KMS-11 (cell line): ENCODE data around the gene OGG1.

ENCODE experiments used
- H2AFZ ChIP-seq: fragments of 200-600 bp; sonication (generic); 2 replicates; pipeline ENCODE4 v1.6.1; 2016; ENCODE audit warnings: antibody characterized with exemption, mixed run types, low read depth
- H3K27ac ChIP-seq: fragments of 200-600 bp; sonication (generic); 2 replicates; pipeline ENCODE4 v1.6.1; 2016; ENCODE audit warnings: mild to moderate bottlenecking, mixed run types
- H3K27me3 ChIP-seq: fragments of 200-600 bp; sonication (generic); 2 replicates; pipeline ENCODE4 v1.6.1; 2017; ENCODE audit warnings: mild to moderate bottlenecking, low read depth, mixed run types, moderate library complexity; ENCODE audit not compliant: insufficient read depth
- H3K36me3 ChIP-seq: fragments of 200-600 bp; sonication (generic); 2 replicates; pipeline ENCODE4 v1.6.1; 2017; ENCODE audit warnings: mild to moderate bottlenecking, mixed run types; ENCODE audit not compliant: insufficient read depth
- H3K4me1 ChIP-seq: fragments of 200-600 bp; sonication (generic); 2 replicates; pipeline ENCODE4 v1.6.1; 2016; ENCODE audit warnings: mild to moderate bottlenecking, low read depth, mixed run types; ENCODE audit not compliant: poor library complexity, severe bottlenecking
- H3K4me2 ChIP-seq: fragments of 200-600 bp; sonication (generic); 2 replicates; pipeline ENCODE4 v1.7.0; 2016; ENCODE audit warnings: mild to moderate bottlenecking, mixed run types
- H3K4me3 ChIP-seq: fragments of 200-600 bp; sonication (generic); IDR thresholded peaks from 2 replicates; pipeline ENCODE4 v1.6.1; 2017; ENCODE audit warnings: low read depth, low read length, mixed read lengths; ENCODE audit not compliant: insufficient read depth
- H3K79me2 ChIP-seq: fragments of 200-600 bp; sonication (generic); 2 replicates; pipeline ENCODE4 v1.6.1; 2016; ENCODE audit warnings: low read depth, mixed run types; ENCODE audit not compliant: insufficient read depth
- H3K9ac ChIP-seq: fragments of 200-600 bp; sonication (generic); 2 replicates; pipeline ENCODE4 v1.6.1; 2016; ENCODE audit warnings: mild to moderate bottlenecking, mixed run types
- H4K20me1 ChIP-seq: fragments of 200-600 bp; sonication (generic); 2 replicates; pipeline ENCODE4 v1.6.1; 2016; ENCODE audit warnings: mild to moderate bottlenecking, mixed run types; ENCODE audit not compliant: insufficient read depth
- CTCF ChIP-seq: fragments of 200-600 bp; sonication (generic); conservative IDR thresholded peaks from 2 replicates; pipeline ENCODE4 v1.6.1; 2017; ENCODE audit warnings: low read depth, mild to moderate bottlenecking, antibody characterized with exemption, low read length, moderate library complexity, mixed read lengths

OGG1 gene

GRCh38 chr3:9754678-9755077, 4.9 kb downstream of the OGG1 start:
- Histone ChIP-seq H3K4me1 (no peaks in the 10 kb centered on the region), H3K36me3 (no peaks in the 10 kb centered on the region), H3K4me2 (no peak overlapping the region), H3K79me2 (no peaks in the 10 kb centered on the region), H3K9ac (no peak overlapping the region), H3K27ac (no peak overlapping the region), H4K20me1 (no peaks in the 10 kb centered on the region), H2AFZ (no peak overlapping the region), H3K27me3 (no peaks in the 10 kb centered on the region), H3K4me3 (no peak overlapping the region)
- no peak for TF ChIP-seq CTCF

- no peak for TF ChIP-seq CTCF
- H3K27me3 ChIP-seq: no peaks in the 10 kb centered on the region
- H4K20me1 ChIP-seq: no peaks in the 10 kb centered on the region
- H3K36me3 ChIP-seq: no peaks in the 10 kb centered on the region
- no peak overlapping the region for H3K9ac ChIP-seq
- H3K4me1 ChIP-seq: no peaks in the 10 kb centered on the region
- no peak overlapping the region for H3K4me2 ChIP-seq
- no peak overlapping the region for H3K27ac ChIP-seq
- H3K4me3 ChIP-seq: no peak overlapping the region
- no peaks in the 10 kb centered on the region for H3K79me2 ChIP-seq
- H2AFZ ChIP-seq: no peak overlapping the region
Observed at GRCh38 chr3:9757427-9757826, 7.7 kb downstream of the OGG1 start.

GRCh38 chr3:9760779-9761505, 11.2 kb downstream of the OGG1 start:
- H3K4me3 ChIP-seq: no peak overlapping the region
- no peak for TF ChIP-seq CTCF
- no peaks in the 10 kb centered on the region for H3K27me3 ChIP-seq
- H3K27ac ChIP-seq: no peak overlapping the region
- H3K9ac ChIP-seq: no peak overlapping the region
- no peak overlapping the region for H2AFZ ChIP-seq
- no peaks in the 10 kb centered on the region for H3K36me3 ChIP-seq
- no peak overlapping the region for H3K4me2 ChIP-seq
- no peaks in the 10 kb centered on the region for H3K4me1 ChIP-seq
- no peaks in the 10 kb centered on the region for H4K20me1 ChIP-seq
- H3K79me2 ChIP-seq: no peaks in the 10 kb centered on the region

GRCh38 chr3:9761919-9762318, 12.2 kb downstream of the OGG1 start:
- Histone ChIP-seq H3K4me1 (no peaks in the 10 kb centered on the region), H2AFZ (no peak overlapping the region), H4K20me1 (no peaks in the 10 kb centered on the region), H3K79me2 (no peaks in the 10 kb centered on the region), H3K27ac (no peak overlapping the region), H3K27me3 (no peaks in the 10 kb centered on the region), H3K9ac (no peak overlapping the region), H3K4me2 (no peak overlapping the region), H3K36me3 (no peaks in the 10 kb centered on the region), H3K4me3 (no peak overlapping the region)
- TF ChIP-seq CTCF: no peak
